Uterus (tissue), 4 donors: Measurements from ENCODE around the gene CRACDL. TPM values are rescaled to one million over a fixed set of nuclear protein-coding genes. Genes with fewer than 3 reads are reported as not detected.

Source experiments
- DNase-seq, 2 donors: peaks; one replicate each; pipeline ENCODE4 v3.0.0-alpha.2; 2019 to 2020
- H3K27ac ChIP-seq, 2 donors: fragments of 200-600 bp; sonication (generic); 1 replicate in 1 of 2; 2 replicates in 1 of 2; pipeline ENCODE4 v1.5.1; 2016 to 2018
- H3K27me3 ChIP-seq, 2 donors: fragments of 200-600 bp; sonication (generic); one replicate each; pipeline ENCODE4 v1.5.1; 2018 to 2019; ENCODE audit warnings: control low read depth in 1 of 2
- H3K36me3 ChIP-seq, 2 donors: fragments of 200-600 bp; sonication (generic); one replicate each; pipeline ENCODE4 v1.5.1; 2019; ENCODE audit warnings: control low read depth in 1 of 2
- H3K4me1 ChIP-seq, 2 donors: fragments of 200-600 bp; sonication (generic); one replicate each; pipeline ENCODE4 v1.5.1; 2018 to 2019; ENCODE audit warnings: control low read depth in 1 of 2
- H3K4me3 ChIP-seq, 2 donors: fragments of 200-600 bp; sonication (generic); 1 replicate in 1 of 2; 2 replicates in 1 of 2; pipeline ENCODE4 v1.5.1; 2018 to 2019; ENCODE audit warnings: mild to moderate bottlenecking in 1 of 2
- H3K9me3 ChIP-seq, 2 donors: fragments of 200-600 bp; sonication (generic); one replicate each; pipeline ENCODE4 v1.5.1; 2019; ENCODE audit warnings: control low read depth in 1 of 2
- POLR2A ChIP-seq, 2 donors: fragments of 450-650 bp; IDR thresholded peaks; one replicate each; pipeline ENCODE4 v1.6.1; 2016; ENCODE audit warnings: antibody characterized with exemption in 2 of 2, mild to moderate bottlenecking in 1 of 2, moderate library complexity in 1 of 2
- intact Hi-C: fragments of 100-400 bp; cut with DNase I; formaldehyde crosslinking; loops from one replicate; pipeline ENCODE4 v1.15.1; 2023; ENCODE audit warnings: low total_unique reads
- total RNA-seq, 4 donors: library from RNA; depleted of rRNA in 3 of 4; stranded (reverse); fragments of >200 nt in 3 of 4; gene quantifications; one replicate each; pipeline versions ENCODE4 v1.1.0 to v1.2.4, GENCODE V29; 2014 to 2023
- TF ChIP-seq, protein P1 (sequence below), 4 experiments: fragments of 200-600 bp in 2 of 4; fragments of 450-650 bp in 2 of 4; sonication (generic) in 2 of 4; IDR thresholded peaks; one replicate each; pipeline ENCODE4 v1.5.1; 2016 to 2019; ENCODE audit warnings: antibody characterized with exemption in 4 of 4, mild to moderate bottlenecking in 2 of 4, moderate library complexity in 1 of 4
- donor health status: DM: yes; HTN: yes; CAD: no.

Gene CRACDL
- total RNA-seq, 4 donors from 2014 or later: 1.5 to 14.6 (median 6.1) TPM

DNA sequence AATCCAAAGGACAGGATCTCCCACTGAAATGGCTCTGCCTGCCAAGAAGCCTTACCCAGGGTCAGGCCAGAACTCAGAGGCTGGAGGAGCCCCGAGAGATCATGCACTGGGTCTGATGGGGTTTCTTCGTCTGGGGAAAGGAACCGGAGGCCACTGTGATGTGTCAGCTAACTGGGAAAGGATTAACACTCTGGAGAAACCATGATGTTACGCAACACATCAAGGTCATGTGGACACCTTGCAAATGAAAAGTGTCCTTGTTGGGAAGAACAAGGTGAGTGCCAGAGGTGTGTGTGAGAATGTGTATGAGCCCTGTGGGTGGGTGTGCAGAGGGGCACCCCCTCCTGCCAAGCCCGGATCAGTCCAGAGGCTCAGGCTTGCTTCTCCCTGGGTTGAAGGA, 86.9 kb downstream of the CRACDL start:
- Histone ChIP-seq H3K27me3 (no peaks in the 10 kb centered on the region), H3K36me3 (no peaks in the 10 kb centered on the region), H3K9me3 (no peaks in the 10 kb centered on the region), H3K4me3 (no peak overlapping the region), H3K4me1 (no peaks in the 10 kb centered on the region), H3K27ac (no peak overlapping the region)
- no peak for TF ChIP-seq POLR2A (IDR thresholded peaks at IDR 0.05)
- TF ChIP-seq, protein P1, sequence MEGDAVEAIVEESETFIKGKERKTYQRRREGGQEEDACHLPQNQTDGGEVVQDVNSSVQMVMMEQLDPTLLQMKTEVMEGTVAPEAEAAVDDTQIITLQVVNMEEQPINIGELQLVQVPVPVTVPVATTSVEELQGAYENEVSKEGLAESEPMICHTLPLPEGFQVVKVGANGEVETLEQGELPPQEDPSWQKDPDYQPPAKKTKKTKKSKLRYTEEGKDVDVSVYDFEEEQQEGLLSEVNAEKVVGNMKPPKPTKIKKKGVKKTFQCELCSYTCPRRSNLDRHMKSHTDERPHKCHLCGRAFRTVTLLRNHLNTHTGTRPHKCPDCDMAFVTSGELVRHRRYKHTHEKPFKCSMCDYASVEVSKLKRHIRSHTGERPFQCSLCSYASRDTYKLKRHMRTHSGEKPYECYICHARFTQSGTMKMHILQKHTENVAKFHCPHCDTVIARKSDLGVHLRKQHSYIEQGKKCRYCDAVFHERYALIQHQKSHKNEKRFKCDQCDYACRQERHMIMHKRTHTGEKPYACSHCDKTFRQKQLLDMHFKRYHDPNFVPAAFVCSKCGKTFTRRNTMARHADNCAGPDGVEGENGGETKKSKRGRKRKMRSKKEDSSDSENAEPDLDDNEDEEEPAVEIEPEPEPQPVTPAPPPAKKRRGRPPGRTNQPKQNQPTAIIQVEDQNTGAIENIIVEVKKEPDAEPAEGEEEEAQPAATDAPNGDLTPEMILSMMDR (IDR thresholded peaks at IDR 0.05): no peak
- intact Hi-C loops: no loop called here
- DNase-seq: no peak

DNA sequence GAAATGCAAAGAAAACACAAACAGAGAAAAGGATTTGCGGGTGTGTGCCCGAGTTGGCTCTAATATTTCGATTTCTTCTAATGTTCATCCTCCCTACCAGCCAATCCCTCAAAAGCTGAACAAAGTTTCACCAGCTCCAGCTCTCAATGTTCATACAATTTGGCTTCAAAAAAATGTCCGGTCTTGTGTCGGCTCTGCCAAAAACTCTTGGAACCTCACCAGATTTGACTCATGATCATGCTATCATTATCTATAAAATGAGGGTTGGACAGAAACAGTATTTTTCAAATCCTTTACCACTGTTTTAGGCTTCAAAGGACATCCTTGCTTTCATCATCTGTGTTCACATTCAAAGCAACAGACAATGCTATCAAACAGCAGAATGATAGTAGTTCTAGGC, 88.2 kb downstream of the CRACDL start:
- TF ChIP-seq POLR2A (IDR thresholded peaks at IDR 0.05): no peak
- TF ChIP-seq, protein P1 (IDR thresholded peaks at IDR 0.05): no peak
- DNase-seq: no peak
- no peaks in the 10 kb centered on the region for H3K36me3 ChIP-seq
- intact Hi-C loops: no loop called here
- no peak overlapping the region for H3K4me3 ChIP-seq
- no peaks in the 10 kb centered on the region for H3K9me3 ChIP-seq
- H3K27me3 ChIP-seq: no peaks in the 10 kb centered on the region
- no peaks in the 10 kb centered on the region for H3K4me1 ChIP-seq
- no peak overlapping the region for H3K27ac ChIP-seq

- Histone ChIP-seq H3K36me3 (no peaks in the 10 kb centered on the region), H3K27me3 (no peaks in the 10 kb centered on the region), H3K27ac (no peak overlapping the region), H3K4me3 (no peak overlapping the region), H3K4me1 (no peaks in the 10 kb centered on the region), H3K9me3 (no peaks in the 10 kb centered on the region)
- DNase-seq: no peak
- intact Hi-C loops: no loop called here
- TF ChIP-seq, protein P1 (IDR thresholded peaks at IDR 0.05): no peak
- TF ChIP-seq POLR2A (IDR thresholded peaks at IDR 0.05): no peak
These were observed 90.0 kb downstream of the CRACDL start for GRCh38 chr2:98846041-98846440.

- H3K9me3 ChIP-seq: no peaks in the 10 kb centered on the region
- TF ChIP-seq POLR2A (IDR thresholded peaks at IDR 0.05): no peak
- TF ChIP-seq, protein P1 (IDR thresholded peaks at IDR 0.05): no peak
- H3K27ac ChIP-seq: no peak overlapping the region
- H3K4me1 ChIP-seq: no peaks in the 10 kb centered on the region
- H3K4me3 ChIP-seq: no peak overlapping the region
- H3K36me3 ChIP-seq: no peaks in the 10 kb centered on the region
- DNase-seq: no peak
- intact Hi-C loops: no loop called here
- no peaks in the 10 kb centered on the region for H3K27me3 ChIP-seq
These were observed 93.9 kb downstream of the CRACDL start for GRCh38 chr2:98842136-98842535.

DNA sequence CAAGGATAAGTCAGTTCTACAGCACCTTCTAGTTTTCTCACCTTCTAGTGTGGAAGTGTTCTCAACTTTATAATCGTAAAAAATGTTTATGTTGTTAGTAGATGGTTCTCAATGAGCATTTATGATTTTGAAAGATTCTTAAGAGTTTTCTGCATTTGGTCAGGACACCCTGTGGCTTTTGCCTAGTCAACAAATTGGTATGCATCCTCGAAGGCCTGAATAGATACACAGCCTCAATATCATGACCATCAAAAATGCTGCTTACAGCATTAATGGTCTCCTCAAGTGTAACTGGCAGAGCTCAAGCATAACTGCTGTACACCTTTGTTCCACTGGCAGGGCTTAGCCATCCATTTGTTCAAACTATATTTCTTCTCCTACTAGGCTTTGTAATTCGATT, 96.7 kb downstream of the CRACDL start:
- Histone ChIP-seq H3K27me3 (no peaks in the 10 kb centered on the region), H3K9me3 (no peaks in the 10 kb centered on the region), H3K4me1 (no peaks in the 10 kb centered on the region), H3K36me3 (no peaks in the 10 kb centered on the region), H3K27ac (no peak overlapping the region), H3K4me3 (no peak overlapping the region)
- no peak for DNase-seq
- intact Hi-C loops: no loop called here
- TF ChIP-seq, protein P1 (IDR thresholded peaks at IDR 0.05): no peak
- no peak for TF ChIP-seq POLR2A (IDR thresholded peaks at IDR 0.05)
